ENCODE results near the gene CEACAM3.
A peak's percentile ranks its signal among the peaks of the same experiment; 100 is the strongest.

Gene CEACAM3

GRCh38 chr19:41792513-41793413 lies 3.6 kb upstream of the CEACAM3 start:
- ATAC-seq = peak; percentile 83
- TF ChIP-seq ARNTL (CRISPR knock-in tag; IDR thresholded peaks at IDR 0.05; ENCODE audit: borderline replicate concordance, low read depth) = no peak
- TF ChIP-seq CSRNP3 (CRISPR knock-in tag; IDR thresholded peaks at IDR 0.05) = no peak
- no peak for TF ChIP-seq PPARA (CRISPR knock-in tag; IDR thresholded peaks at IDR 0.05; ENCODE audit: borderline replicate concordance)
- no peak for TF ChIP-seq ZFP30 (CRISPR knock-in tag; IDR thresholded peaks at IDR 0.05)
- TF ChIP-seq TCF4 (CRISPR knock-in tag; IDR thresholded peaks at IDR 0.05; ENCODE audit: borderline replicate concordance) = no peak
- no peak for TF ChIP-seq CSDC2 (CRISPR knock-in tag; IDR thresholded peaks at IDR 0.05)
- no peak for TF ChIP-seq BACH2 (CRISPR knock-in tag; IDR thresholded peaks at IDR 0.05; ENCODE audit: borderline replicate concordance)
- TF ChIP-seq OSR1 (CRISPR knock-in tag; IDR thresholded peaks at IDR 0.05) = no peak
- no peak for TF ChIP-seq PATZ1 (CRISPR knock-in tag; IDR thresholded peaks at IDR 0.05; ENCODE audit: borderline replicate concordance)
- TF ChIP-seq, protein P1, sequence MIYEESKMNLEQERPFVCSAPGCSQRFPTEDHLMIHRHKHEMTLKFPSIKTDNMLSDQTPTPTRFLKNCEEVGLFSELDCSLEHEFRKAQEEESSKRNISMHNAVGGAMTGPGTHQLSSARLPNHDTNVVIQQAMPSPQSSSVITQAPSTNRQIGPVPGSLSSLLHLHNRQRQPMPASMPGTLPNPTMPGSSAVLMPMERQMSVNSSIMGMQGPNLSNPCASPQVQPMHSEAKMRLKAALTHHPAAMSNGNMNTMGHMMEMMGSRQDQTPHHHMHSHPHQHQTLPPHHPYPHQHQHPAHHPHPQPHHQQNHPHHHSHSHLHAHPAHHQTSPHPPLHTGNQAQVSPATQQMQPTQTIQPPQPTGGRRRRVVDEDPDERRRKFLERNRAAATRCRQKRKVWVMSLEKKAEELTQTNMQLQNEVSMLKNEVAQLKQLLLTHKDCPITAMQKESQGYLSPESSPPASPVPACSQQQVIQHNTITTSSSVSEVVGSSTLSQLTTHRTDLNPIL (CRISPR knock-in tag; IDR thresholded peaks at IDR 0.05; ENCODE audit: low read depth) = no peak
- TF ChIP-seq TOX (CRISPR knock-in tag; IDR thresholded peaks at IDR 0.05; ENCODE audit: borderline replicate concordance) = no peak
- TF ChIP-seq RARB (CRISPR knock-in tag; IDR thresholded peaks at IDR 0.05) = no peak
- TF ChIP-seq ZNF565 (CRISPR knock-in tag; conservative IDR thresholded peaks at IDR 0.05; ENCODE audit: low read depth) = no peak
- TF ChIP-seq ESRRG (CRISPR knock-in tag; IDR thresholded peaks at IDR 0.05) = no peak
- TF ChIP-seq ZNF70 (CRISPR knock-in tag; IDR thresholded peaks at IDR 0.05) = no peak
- no peak for TF ChIP-seq ZC3H10 (CRISPR knock-in tag; IDR thresholded peaks at IDR 0.05)
- no peak for TF ChIP-seq TSHZ2 (CRISPR knock-in tag; IDR thresholded peaks at IDR 0.05)
- TF ChIP-seq ZFP3 (CRISPR knock-in tag; IDR thresholded peaks at IDR 0.05) = no peak

GRCh38 chr19:41793414-41793727 lies 3.0 kb upstream of the CEACAM3 start:
- TF ChIP-seq CSDC2 (CRISPR knock-in tag; IDR thresholded peaks at IDR 0.05) (no peak), ZFP30 (CRISPR knock-in tag; IDR thresholded peaks at IDR 0.05) (no peak), ZNF8 (CRISPR knock-in tag; IDR thresholded peaks at IDR 0.05) (no peak), ARNTL (CRISPR knock-in tag; IDR thresholded peaks at IDR 0.05; ENCODE audit: borderline replicate concordance, low read depth) (no peak), CSRNP3 (CRISPR knock-in tag; IDR thresholded peaks at IDR 0.05) (no peak)
- TF ChIP-seq, protein P1 (CRISPR knock-in tag; IDR thresholded peaks at IDR 0.05; ENCODE audit: low read depth) = no peak

More at GRCh38 chr19:41793414-41793727, 3.0 kb upstream of the CEACAM3 start:
- ATAC-seq = no peak
